Right forelimb (tissue), 1 donor: ENCODE results near the gene SELENON.

Experiments used
- DNase-seq: peaks from one replicate; pipeline ENCODE4 v3.0.0-alpha.2; 2018

SELENON gene

DNA sequence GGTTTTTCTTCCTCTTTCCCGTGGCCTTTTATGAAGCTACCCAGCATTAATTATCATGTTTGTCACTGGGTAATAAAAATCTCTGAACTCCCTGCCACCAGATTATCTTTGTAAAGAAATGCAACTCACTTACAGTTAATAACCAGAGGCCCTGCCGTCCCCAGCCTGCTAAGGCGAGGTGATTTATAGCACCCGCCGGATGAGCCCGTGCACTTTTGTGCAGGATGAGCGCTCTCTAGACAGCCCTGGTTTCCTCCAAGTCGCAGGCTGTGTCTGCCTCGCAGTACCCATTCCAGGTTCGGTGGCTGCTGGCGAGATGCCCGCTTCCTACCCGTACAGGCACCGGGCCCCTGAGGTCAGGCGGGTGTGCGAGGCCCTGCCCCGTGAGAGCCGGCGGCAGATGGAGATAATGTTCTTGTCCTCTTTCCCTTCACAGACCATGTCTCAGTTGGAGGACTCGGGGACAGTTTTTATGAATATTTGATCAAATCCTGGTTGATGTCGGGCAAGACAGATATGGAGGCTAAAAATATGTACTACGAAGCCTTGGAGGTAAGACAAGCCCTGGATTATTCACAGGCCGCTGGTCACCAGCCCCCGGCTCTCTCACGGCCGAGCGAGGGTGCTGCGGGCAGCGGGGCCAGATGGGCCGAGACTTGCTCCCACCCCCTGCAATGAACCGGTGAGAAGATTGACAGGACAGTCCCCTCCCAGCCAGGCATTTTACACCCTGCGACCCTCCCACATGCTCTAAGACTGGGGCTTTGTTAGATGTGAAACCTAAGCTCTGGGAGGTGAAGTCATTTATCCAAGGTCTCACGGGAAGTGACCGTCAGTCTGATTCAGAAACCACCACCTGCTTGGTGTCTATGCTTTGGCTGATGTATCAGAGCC, 28.5 kb upstream of the SELENON start:
- peak; percentile 58 for DNase-seq

DNA sequence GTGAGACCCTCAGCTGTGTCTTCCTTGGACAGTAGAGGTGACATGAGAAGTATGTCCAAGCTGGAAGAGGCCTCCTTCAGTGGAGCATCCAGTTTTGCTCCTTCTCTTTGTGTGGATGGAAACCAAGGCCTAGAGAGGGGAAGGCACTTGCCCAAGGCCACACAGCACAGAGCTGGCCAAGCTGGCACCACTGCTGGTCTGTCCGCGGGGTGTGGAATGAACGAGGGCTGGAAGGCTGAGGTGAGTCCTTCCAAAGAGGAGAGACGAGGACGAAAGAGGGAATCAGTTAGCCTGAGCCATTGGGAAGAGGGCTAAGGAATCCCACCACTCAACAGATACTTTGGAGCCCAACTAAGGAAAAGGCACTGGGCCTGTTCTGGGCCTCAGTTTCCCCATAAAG, 27.8 kb upstream of the SELENON start:
- DNase-seq: no peak

DNA sequence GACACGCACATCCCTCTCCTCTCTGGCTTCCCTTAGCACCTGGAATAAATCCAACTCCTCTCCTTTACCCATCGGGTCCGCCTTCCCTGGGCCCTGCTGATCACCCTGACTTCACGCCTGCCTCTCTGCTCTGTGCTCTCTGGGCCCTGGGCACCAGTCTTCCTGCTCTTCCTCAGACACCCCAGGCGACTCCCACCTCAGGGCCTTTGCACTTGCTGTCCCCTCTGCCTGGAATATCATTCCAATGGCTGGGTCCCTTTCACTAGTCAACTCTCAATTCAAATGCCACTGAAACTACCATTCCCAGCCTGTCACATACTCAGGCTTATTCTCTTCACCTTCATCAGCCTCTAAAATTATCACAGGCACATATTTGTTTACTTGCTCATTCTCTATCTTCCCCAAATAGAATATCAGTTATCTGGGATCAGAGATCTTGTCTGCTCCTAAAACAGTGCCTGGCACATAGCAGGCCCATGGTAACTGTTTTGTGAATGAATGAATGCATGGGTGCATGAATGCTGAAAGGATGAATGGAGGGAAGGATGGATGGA, 27.2 kb upstream of the SELENON start:
- no peak for DNase-seq

DNA sequence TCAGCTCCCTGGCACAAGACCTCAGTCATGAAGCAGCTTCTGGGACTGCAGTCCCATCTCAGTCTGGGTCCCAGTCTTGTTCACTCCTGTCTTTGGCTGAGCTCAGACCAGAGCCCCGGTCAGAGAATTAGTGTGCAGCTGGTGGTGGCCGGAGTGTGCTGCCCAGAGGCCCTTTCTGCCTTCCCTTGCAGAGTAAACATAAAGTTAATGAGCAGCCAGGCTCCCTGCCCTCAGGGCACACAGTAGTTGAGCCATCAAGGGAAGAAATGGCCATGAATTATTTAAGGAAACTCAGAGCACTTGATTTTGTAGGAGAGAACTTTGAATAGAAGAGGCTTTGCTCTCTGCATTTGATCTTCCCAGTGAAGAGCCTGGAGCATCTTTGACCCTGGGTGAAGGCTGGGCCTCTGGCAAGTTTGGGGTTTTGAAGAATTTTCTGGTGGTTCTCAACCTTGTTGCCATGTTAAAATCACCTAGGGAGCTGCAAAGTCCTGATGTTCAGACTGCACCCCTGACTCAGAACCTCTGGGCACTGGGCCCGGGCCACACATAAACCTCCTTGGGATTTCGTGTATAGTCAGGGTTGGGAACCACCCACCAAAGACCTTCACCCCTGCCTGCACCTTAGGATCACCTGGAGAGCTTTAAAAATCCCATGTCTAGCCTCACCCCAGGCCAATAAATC, 26.4 kb upstream of the SELENON start:
- DNase-seq: no peak

DNA sequence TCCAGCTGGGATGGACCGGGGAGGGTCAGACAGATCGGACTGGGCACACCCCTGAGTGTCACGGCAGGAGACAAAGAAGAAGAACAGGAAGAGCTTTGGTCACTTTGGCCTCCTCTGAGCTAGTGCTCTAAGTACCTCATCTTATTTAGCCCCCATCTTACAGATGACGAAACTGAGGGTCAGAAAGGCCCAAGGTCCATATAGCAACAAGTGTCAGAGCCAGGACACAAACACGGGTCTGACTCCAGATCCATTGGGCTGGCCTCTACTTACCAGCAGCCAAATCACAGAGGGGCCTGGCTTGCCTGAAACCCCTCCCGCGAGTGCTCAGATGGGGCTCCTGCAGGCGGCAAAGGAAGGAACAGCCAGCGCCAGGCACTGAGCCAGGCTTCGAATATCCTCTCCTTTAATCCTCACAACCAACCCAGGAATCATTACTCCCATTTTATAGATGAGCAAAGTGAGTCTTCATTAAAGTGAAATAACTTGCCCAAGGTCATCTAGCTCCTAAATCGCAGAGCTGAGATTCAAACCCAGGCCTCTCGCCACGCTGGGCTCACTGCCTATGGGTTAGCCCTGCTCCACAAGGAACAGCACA, 25.7 kb upstream of the SELENON start:
- no peak for DNase-seq

DNA sequence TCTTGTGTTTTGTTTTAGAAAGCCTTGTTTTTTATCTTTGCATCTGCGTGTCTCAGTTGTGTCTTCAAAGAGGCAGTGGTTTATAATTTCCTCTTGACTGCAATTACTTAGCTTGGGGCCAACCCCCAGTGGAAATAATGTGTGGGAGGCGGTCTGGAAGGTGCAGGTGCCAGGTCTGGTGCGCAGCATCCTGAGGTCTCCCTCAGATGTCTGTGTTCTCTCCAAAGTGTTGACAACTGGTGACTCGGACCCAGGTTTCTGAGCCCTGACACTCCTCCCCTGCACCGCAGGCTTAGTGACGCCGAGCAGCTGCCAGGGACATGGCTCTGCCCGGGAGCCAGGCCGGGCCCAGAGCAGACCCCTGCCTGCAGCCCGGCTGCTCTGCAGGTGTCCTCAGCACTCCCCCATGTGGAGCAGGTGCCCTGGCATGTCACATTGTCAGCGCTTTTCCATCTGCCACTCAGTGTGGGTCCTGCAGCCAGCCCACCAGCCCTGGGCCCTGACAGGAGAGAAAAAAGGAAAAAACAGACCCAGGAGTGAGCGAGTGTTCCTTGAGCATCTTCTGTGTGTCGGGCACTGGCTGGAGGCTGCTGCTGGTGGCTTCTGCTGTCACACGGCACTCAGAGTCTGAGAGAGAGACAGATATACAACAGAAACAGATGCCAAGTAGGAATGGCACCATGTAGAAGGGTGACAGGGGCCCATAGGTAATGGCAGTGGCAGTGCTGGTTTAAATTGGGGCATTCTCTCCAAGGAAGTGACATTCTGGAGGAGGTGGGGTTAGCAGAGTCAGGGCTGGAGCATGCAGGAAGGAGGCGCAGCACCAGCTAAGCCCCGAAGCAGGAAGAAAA, 24.8 kb upstream of the SELENON start:
- DNase-seq: no peak

DNA sequence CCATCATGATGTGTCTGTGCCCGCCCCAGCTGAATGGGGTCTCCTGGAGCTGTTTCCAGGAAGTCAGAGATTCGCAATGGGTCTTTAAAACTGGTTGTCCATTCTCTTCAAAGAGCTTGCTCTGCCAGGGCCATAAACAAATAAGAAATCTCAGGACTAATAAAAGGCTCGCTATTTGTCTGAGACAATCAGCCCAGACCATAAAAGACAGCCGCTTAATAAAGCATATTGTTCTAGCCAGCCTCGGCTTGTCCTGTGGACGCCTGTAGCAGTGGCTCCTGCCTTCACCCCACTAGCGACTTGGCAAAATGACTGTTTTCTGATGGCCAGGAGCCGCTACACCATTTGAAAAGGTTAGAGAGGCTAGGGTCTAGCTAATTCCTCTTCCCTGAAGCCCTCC, 20.6 kb upstream of the SELENON start:
- no peak for DNase-seq

DNA sequence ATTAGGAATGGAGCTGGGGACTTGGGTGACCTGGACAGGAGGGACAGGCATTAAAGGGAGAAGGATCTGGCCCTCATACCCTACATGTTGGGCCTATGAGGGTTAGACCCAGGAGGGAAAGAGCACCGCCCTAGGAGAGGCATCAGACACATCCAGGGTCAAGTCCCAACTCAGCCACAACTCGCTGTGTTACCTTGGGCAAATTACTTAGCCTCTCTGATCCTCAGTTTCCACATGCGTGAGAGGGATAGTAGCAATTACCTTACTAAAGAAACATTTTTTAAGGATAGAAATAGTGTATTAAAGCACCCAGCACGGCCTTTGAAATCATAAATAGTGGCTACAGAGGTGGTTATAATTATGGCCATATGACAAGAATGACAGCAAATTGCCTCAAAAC, 20.1 kb upstream of the SELENON start:
- no peak for DNase-seq

DNA sequence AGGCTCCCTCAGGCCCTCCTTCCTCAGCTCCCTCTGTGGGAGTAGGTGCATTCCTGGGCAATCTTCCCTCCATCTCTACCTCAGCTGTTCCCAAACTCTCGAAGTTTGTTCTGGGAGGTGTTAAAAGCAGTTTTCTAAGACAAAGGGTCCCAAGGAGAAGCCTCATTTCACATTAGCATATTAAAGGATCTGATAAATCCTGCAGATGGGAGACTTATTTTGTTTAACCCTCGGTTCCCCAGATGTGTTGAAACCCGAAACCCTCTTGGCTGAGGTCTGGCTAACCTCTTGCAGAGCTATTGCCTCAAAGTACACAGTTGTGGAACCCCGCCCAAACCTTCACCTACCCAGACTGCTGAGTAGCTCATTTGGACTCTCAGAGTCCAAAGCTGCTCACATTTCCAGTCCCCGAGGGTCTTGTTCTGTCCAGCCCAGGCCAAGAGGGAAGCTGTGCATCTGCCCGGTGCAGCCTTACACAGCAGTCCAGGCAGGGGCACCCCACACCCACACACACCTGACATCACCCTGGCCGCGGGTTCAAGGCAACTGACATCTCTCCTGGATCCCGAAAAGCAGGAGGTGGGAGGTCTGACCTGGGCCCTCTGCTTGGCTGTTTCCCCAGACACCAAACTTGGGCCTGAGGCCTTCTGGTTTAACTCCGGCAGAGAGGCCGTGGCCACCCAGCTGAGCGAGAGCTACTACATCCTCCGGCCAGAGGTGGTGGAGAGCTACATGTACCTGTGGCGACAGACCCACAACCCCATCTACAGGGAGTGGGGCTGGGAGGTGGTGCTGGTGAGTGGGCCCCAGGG, 19.5 kb upstream of the SELENON start:
- no peak for DNase-seq

DNA sequence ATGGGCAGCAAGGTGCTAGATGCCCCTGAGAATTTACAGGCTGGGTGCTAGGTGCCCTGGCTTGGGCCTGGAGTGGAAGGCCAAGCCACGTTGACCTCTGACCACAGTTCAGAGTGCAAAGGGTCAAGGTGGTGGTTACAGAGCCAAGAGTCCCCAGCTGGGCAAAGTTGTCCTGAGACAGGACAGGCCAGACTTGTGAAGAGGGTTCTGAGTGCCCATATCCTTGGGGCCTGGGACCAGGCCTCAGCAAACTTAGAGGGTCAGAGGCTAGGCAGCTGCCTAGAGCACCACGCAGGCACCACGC, 18.9 kb upstream of the SELENON start:
- no peak for DNase-seq

DNA sequence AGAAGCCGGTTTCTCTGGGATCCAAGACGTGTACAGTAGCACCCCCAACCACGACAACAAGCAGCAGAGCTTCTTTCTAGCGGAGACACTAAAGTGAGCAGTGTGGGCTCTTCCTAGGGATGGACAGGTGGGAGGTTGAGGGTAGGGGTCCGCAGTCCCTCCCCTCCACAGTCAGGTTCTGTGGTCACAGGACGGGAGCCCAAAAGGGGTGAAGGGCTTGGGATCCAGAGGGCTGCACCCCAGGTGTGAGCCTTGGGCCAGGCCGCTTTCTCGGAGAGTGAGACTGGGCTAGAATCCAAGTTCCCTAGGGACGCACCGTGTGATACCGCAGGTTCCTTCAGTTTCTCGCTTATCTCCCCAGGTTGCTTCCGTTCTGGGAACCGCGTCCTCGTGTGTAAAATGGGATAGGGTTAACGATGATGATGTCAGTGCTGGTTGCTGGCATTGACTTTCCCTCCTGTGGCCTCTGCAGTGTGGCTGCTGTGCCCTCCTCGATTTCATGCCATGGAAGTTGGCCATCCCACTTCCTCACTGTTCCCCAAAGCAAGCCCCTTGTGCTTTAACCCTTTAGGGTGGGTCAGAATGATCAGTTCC, 17.3 kb upstream of the SELENON start:
- no peak for DNase-seq

DNA sequence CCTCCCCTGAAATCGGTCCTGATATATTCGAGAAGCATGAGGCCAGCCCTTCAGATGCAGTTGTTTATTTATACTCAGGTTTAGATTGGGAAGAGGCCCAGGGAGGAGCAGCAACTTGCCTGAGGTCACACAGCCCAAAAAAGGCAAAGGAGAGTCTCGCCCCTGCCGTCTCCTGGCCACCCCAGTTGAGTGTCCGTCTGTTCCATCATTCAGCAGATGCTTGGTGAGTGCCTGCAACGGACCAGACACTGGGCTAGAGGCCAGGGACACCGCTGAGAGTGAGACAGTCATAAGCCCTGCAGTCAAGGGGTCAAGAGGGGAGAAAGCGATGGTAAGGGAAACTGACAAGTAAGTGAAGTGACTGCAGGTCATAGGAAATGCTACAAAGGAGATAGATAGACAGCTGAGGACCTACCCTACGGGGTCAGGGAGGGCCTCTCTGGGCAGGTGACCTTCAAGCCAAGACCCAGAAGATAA, 15.4 kb upstream of the SELENON start:
- no peak for DNase-seq

DNA sequence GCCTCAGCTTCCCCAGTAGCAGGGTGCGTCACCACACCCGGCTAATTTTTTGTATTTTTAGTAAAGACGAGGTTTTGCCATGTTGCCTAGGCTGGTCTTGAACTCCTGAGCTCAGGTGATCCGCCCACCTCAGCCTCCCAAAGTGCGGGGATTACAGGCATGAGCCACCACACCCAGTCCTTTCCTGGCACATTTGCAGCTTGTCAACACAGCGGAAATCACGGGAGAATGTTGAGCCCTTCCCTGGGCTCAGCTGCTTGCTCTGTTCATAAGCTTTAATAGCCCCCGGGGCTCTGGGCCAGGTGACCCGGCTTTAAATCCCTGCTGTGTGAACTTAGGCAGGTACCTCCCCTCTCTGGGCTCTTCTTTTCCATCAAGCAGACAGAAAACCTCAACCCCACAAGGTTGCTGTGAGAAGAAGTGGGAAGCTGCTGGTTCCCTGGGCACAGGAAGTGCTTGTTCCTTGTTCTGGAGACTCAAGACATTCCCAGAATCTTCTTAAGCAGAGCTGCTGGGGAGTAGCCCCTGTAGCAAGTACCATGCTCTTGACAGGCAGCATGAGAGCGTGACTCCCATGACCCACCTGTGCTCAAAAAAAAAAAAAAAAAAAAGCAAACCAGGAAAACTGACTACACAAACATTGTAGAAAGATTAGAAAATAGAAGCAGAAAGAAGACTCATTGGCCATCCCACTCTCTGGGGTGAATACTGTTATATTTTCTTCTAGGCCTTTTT, 14.5 kb upstream of the SELENON start:
- DNase-seq: no peak

DNA sequence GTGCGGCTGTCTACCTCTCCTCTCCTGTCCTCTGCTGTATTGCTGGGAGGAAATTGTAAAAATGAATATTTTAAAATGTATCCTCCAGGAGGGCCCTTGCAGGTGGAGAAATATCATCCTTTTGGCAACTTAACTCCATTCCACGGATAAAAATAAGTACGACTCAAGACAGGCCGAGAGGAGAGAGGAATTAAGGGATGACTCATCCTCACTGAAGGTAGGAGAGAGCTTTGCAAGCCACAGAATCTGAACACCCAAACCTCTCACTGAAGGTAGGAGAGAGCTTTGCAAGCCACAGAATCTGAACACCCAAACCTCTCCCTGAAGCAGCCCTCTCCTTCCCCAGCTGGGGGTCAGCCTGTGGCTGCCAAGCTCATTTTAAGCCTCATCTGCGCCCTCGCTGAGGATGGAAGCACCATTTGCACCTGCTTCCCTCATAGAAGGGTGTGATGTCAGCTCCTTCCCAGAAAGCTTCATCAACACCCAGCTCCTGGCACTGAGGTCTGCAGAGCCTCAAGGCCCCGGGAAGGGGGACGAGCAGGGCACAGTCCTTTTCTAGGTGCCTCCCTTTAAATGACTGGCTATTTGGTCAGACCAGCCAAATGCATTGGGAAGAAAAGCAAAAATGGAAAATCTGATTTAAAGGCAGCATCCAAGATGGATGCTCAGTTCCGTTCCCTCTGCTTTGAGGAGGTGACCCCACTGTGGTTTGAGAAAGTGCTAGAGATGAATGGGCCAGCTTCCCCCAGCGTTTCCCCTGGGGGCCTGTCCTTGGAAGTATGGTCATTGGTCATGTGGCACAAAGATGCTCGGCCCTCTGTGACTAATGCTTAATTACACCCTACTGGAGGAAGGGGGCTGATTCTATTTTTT, 12.9 kb upstream of the SELENON start:
- no peak for DNase-seq

DNA sequence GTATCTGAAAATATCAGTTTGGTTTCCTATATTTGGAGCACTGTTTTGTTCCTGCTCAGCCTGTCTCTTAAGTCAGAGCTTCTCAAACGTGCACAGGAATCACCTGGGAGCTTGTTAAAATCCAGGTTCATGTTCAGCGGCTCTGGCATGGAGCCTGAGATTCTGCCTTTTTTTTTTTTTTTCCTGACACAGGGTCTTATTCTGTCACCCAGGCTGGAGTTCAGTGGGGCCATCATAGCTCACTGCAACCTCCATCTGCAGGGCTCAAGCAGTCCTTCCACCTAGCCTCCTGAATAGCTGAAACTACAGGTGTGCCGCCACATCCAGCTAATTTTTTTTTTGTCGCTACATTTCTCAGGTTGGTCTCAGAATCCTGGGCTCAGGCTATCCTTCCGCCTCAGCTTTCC, 12.2 kb upstream of the SELENON start:
- no peak for DNase-seq

DNA sequence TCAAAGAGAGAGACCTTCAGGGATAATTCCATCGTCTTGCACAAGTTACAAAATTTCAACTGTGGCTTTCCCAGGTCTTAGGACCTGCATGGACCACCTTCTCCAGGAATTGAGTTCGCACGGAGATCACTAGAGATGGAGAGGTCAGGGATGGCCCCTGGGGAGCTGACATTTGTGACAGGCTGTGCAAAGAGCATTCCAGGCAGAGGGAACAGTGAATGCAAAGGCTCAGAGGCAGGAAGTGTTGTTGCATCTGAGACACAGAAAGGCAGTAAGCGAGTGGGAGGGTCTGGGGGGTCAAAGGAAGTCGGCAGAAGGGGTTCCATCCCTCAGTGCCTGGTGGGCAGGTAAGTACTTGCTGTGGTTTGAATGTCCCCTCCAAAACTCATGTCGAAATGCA, 9.5 kb upstream of the SELENON start:
- DNase-seq: no peak

DNA sequence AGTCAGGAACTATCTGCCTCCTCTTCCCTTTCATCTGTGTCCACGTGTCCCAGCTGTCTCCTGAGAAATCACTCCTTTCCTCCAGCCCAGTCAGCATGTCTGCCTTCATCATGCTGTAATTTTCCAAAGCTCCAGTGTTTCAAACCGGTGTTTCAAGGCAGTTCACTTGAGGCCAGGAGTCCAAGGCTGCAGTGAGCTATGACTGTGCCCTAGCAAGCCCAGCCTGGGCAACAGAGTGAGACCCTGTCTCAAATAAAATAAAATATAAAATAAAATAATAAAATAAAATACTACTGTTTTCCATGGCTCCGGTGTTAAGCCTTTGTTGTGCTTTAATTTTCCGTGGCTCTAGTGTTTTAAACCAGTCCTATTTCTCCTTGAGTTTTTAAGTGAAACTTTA, 7.9 kb upstream of the SELENON start:
- no peak for DNase-seq

DNA sequence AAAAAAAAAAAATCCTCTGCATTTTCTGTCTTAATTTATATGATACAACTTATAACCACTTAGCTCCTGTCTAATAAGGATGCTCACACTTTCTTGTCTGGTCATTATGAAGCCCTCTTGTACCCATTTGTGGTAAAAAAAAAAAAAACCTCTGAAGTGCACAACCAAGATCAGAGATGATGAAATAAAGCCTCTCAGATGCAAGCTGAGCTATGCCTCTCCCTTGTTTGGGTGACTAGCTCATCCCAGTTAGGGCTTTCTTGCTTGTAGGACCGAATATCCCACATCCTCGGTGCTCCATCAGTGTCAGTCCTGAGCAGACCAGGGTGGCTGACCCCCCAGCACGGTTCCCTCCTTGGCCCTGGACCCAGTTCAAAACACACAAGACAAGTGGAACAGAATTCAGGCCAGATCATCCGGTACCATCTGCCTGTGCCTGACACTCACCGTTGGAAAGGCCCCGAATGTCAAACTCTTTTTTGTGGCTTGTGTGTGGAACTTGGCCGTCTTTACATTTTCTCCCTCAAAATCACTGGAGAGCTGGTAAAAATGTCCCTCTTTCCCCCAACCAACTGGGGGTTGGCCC, 6.3 kb upstream of the SELENON start:
- DNase-seq: no peak

DNA sequence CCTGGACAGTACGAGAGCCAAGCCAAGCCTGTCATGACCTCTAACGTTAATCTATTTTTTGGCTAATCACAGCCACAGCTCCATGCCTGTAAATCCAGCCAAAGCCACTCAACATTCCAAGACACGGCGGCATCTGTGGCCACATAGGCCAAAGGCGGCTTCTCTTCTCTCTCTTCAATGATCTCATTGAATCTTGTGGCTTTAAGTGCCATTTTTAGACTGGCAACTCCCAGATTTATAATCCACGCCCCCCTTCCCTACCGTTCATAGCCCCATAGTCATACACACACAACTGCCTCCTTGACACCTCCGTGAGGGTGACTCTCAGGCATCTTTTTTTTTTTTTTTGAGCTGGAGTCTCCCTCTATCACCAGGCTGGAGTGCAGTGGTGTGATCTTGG, 5.7 kb upstream of the SELENON start:
- no peak for DNase-seq
